Measurements from ENCODE around the gene R3HCC1L.
"Not testable (repeated sequence)": the region's sequence is repeated elsewhere in the genome, so short reads cannot be mapped to it uniquely, and the experiment has no call there.

R3HCC1L gene

GRCh38 chr10:98217801-98218200 lies 83.3 kb downstream of the R3HCC1L start:
- Histone ChIP-seq H3K36me3 (ENCODE audit: control insufficient read depth in 5 of 5, insufficient read depth in 5 of 5, low read length in 5 of 5) (peaks cover 0 to 3% (median 0%) of the 10 kb centered on the region in 5 donors), H3K27ac (ENCODE audit: low read depth, low read length) (no peak overlapping the region), H3K9me3 (ENCODE audit: control insufficient read depth in 5 of 5, low read length in 5 of 5) (peaks cover 0 to 22% (median 15%) of the 10 kb centered on the region in 5 donors), H3K27me3 (ENCODE audit: control insufficient read depth in 5 of 5, insufficient read depth in 4 of 5, low read length in 5 of 5) (no peaks in the 10 kb centered on the region), H3K4me3 (ENCODE audit: low read depth in 1 of 5, low read length in 5 of 5) (no peak overlapping the region), H3K4me1 (ENCODE audit: control insufficient read depth in 5 of 5, insufficient read depth in 5 of 5, low read length in 5 of 5) (no peaks in the 10 kb centered on the region), H3K9ac (ENCODE audit: low read length in 5 of 5) (no peak overlapping the region)

- no peak overlapping the region for H3K4me3 ChIP-seq (ENCODE audit: low read depth in 1 of 5, low read length in 5 of 5)
- H3K9ac ChIP-seq (ENCODE audit: low read length in 5 of 5) = no peak overlapping the region
- H3K36me3 ChIP-seq (ENCODE audit: control insufficient read depth in 5 of 5, insufficient read depth in 5 of 5, low read length in 5 of 5) = peaks cover 0 to 10% (median 0%) of the 10 kb centered on the region in 5 donors
- H3K27me3 ChIP-seq (ENCODE audit: control insufficient read depth in 5 of 5, insufficient read depth in 4 of 5, low read length in 5 of 5) = no peaks in the 10 kb centered on the region
- peaks cover 0 to 11% (median 0%) of the 10 kb centered on the region in 5 donors for H3K4me1 ChIP-seq (ENCODE audit: control insufficient read depth in 5 of 5, insufficient read depth in 5 of 5, low read length in 5 of 5)
- H3K9me3 ChIP-seq (ENCODE audit: control insufficient read depth in 5 of 5, low read length in 5 of 5) = peaks cover 0 to 15% (median 14%) of the 10 kb centered on the region in 5 donors
- H3K27ac ChIP-seq (ENCODE audit: low read depth, low read length) = no peak overlapping the region
Observed at GRCh38 chr10:98223874-98224273, 89.4 kb downstream of the R3HCC1L start.

GRCh38 chr10:98224509-98224908 lies 90.1 kb downstream of the R3HCC1L start:
- H3K4me3 ChIP-seq (ENCODE audit: low read depth in 1 of 5, low read length in 5 of 5) = no peak overlapping the region
- H3K9me3 ChIP-seq (ENCODE audit: control insufficient read depth in 5 of 5, low read length in 5 of 5) = peaks cover 0 to 9% (median 9%) of the 10 kb centered on the region in 5 donors
- no peak overlapping the region for H3K27ac ChIP-seq (ENCODE audit: low read depth, low read length)
- peaks cover 0 to 7% (median 0%) of the 10 kb centered on the region in 5 donors for H3K36me3 ChIP-seq (ENCODE audit: control insufficient read depth in 5 of 5, insufficient read depth in 5 of 5, low read length in 5 of 5)
- H3K9ac ChIP-seq (ENCODE audit: low read length in 5 of 5) = no peak overlapping the region
- H3K4me1 ChIP-seq (ENCODE audit: control insufficient read depth in 5 of 5, insufficient read depth in 5 of 5, low read length in 5 of 5) = peaks cover 0 to 11% (median 0%) of the 10 kb centered on the region in 5 donors
- H3K27me3 ChIP-seq (ENCODE audit: control insufficient read depth in 5 of 5, insufficient read depth in 4 of 5, low read length in 5 of 5) = no peaks in the 10 kb centered on the region

GRCh38 chr10:98224996-98225395 lies 90.5 kb downstream of the R3HCC1L start:
- peaks cover 0 to 7% (median 5%) of the 10 kb centered on the region in 5 donors for H3K9me3 ChIP-seq (ENCODE audit: control insufficient read depth in 5 of 5, low read length in 5 of 5)
- H3K36me3 ChIP-seq (ENCODE audit: control insufficient read depth in 5 of 5, insufficient read depth in 5 of 5, low read length in 5 of 5) = peaks cover 0 to 7% (median 0%) of the 10 kb centered on the region in 5 donors
- H3K27me3 ChIP-seq (ENCODE audit: control insufficient read depth in 5 of 5, insufficient read depth in 4 of 5, low read length in 5 of 5) = no peaks in the 10 kb centered on the region
- H3K9ac ChIP-seq (ENCODE audit: low read length in 5 of 5) = no peak overlapping the region
- H3K4me1 ChIP-seq (ENCODE audit: control insufficient read depth in 5 of 5, insufficient read depth in 5 of 5, low read length in 5 of 5) = peaks cover 0 to 11% (median 0%) of the 10 kb centered on the region in 5 donors
- no peak overlapping the region for H3K4me3 ChIP-seq (ENCODE audit: low read depth in 1 of 5, low read length in 5 of 5)
- H3K27ac ChIP-seq (ENCODE audit: low read depth, low read length) = no peak overlapping the region

GRCh38 chr10:98226508-98227144 lies 92.2 kb downstream of the R3HCC1L start:
- H3K4me1 ChIP-seq (ENCODE audit: control insufficient read depth in 5 of 5, insufficient read depth in 5 of 5, low read length in 5 of 5) = peaks cover 0 to 11% (median 0%) of the 10 kb centered on the region in 5 donors
- H3K4me3 ChIP-seq (ENCODE audit: low read depth in 1 of 5, low read length in 5 of 5) = no peak overlapping the region
- no peaks in the 10 kb centered on the region for H3K27me3 ChIP-seq (ENCODE audit: control insufficient read depth in 5 of 5, insufficient read depth in 4 of 5, low read length in 5 of 5)
- peaks cover 0 to 7% (median 5%) of the 10 kb centered on the region in 5 donors for H3K9me3 ChIP-seq (ENCODE audit: control insufficient read depth in 5 of 5, low read length in 5 of 5)
- H3K27ac ChIP-seq (ENCODE audit: low read depth, low read length) = no peak overlapping the region
- H3K36me3 ChIP-seq (ENCODE audit: control insufficient read depth in 5 of 5, insufficient read depth in 5 of 5, low read length in 5 of 5) = peaks cover 0 to 13% (median 0%) of the 10 kb centered on the region in 5 donors
- no peak overlapping the region for H3K9ac ChIP-seq (ENCODE audit: low read length in 5 of 5)

- peaks cover 0 to 15% (median 2%) of the 10 kb centered on the region in 5 donors for H3K36me3 ChIP-seq (ENCODE audit: control insufficient read depth in 5 of 5, insufficient read depth in 5 of 5, low read length in 5 of 5)
- peaks cover 0 to 11% (median 0%) of the 10 kb centered on the region in 5 donors for H3K4me1 ChIP-seq (ENCODE audit: control insufficient read depth in 5 of 5, insufficient read depth in 5 of 5, low read length in 5 of 5)
- not testable (repeated sequence) for H3K27ac ChIP-seq (ENCODE audit: low read depth, low read length); H3K9me3 ChIP-seq (ENCODE audit: control insufficient read depth in 5 of 5, low read length in 5 of 5); H3K9ac ChIP-seq (ENCODE audit: low read length in 5 of 5); H3K27me3 ChIP-seq (ENCODE audit: control insufficient read depth in 5 of 5, insufficient read depth in 4 of 5, low read length in 5 of 5); H3K4me3 ChIP-seq (ENCODE audit: low read depth in 1 of 5, low read length in 5 of 5)
Observed at GRCh38 chr10:98227713-98228112, 93.3 kb downstream of the R3HCC1L start.

- H3K9ac ChIP-seq (ENCODE audit: low read length in 5 of 5); H3K27me3 ChIP-seq (ENCODE audit: control insufficient read depth in 5 of 5, insufficient read depth in 4 of 5, low read length in 5 of 5); H3K4me3 ChIP-seq (ENCODE audit: low read depth in 1 of 5, low read length in 5 of 5); H3K27ac ChIP-seq (ENCODE audit: low read depth, low read length); H3K9me3 ChIP-seq (ENCODE audit: control insufficient read depth in 5 of 5, low read length in 5 of 5): not testable (repeated sequence)
- Histone ChIP-seq H3K4me1 (ENCODE audit: control insufficient read depth in 5 of 5, insufficient read depth in 5 of 5, low read length in 5 of 5) (peaks cover 0 to 11% (median 0%) of the 10 kb centered on the region in 5 donors), H3K36me3 (ENCODE audit: control insufficient read depth in 5 of 5, insufficient read depth in 5 of 5, low read length in 5 of 5) (peaks cover 0 to 15% (median 2%) of the 10 kb centered on the region in 5 donors)
Observed at GRCh38 chr10:98228266-98228665, 93.8 kb downstream of the R3HCC1L start.

- Histone ChIP-seq H3K27ac (ENCODE audit: low read depth, low read length) (no peak overlapping the region), H3K36me3 (ENCODE audit: control insufficient read depth in 5 of 5, insufficient read depth in 5 of 5, low read length in 5 of 5) (peaks cover 8 to 33% (median 20%) of the 10 kb centered on the region in 5 donors), H3K9me3 (ENCODE audit: control insufficient read depth in 5 of 5, low read length in 5 of 5) (peaks cover 0 to 5% (median 3%) of the 10 kb centered on the region in 5 donors), H3K4me3 (ENCODE audit: low read depth in 1 of 5, low read length in 5 of 5) (no peak overlapping the region), H3K4me1 (ENCODE audit: control insufficient read depth in 5 of 5, insufficient read depth in 5 of 5, low read length in 5 of 5) (no peaks in the 10 kb centered on the region), H3K27me3 (ENCODE audit: control insufficient read depth in 5 of 5, insufficient read depth in 4 of 5, low read length in 5 of 5) (no peaks in the 10 kb centered on the region), H3K9ac (ENCODE audit: low read length in 5 of 5) (no peak overlapping the region)
Observed at GRCh38 chr10:98231417-98231816, 97.0 kb downstream of the R3HCC1L start.

- Histone ChIP-seq H3K9me3 (ENCODE audit: control insufficient read depth in 5 of 5, low read length in 5 of 5) (no peaks in the 10 kb centered on the region), H3K27me3 (ENCODE audit: control insufficient read depth in 5 of 5, insufficient read depth in 4 of 5, low read length in 5 of 5) (no peaks in the 10 kb centered on the region), H3K27ac (ENCODE audit: low read depth, low read length) (no peak overlapping the region), H3K4me1 (ENCODE audit: control insufficient read depth in 5 of 5, insufficient read depth in 5 of 5, low read length in 5 of 5) (no peaks in the 10 kb centered on the region), H3K9ac (ENCODE audit: low read length in 5 of 5) (no peak overlapping the region), H3K36me3 (ENCODE audit: control insufficient read depth in 5 of 5, insufficient read depth in 5 of 5, low read length in 5 of 5) (peaks cover 23 to 57% (median 34%) of the 10 kb centered on the region in 5 donors), H3K4me3 (ENCODE audit: low read depth in 1 of 5, low read length in 5 of 5) (no peak overlapping the region)
Observed at GRCh38 chr10:98235846-98236245, 101.4 kb downstream of the R3HCC1L start.

GRCh38 chr10:98236862-98237261 lies 102.4 kb downstream of the R3HCC1L start:
- Histone ChIP-seq H3K27me3 (ENCODE audit: control insufficient read depth in 5 of 5, insufficient read depth in 4 of 5, low read length in 5 of 5) (no peaks in the 10 kb centered on the region), H3K9ac (ENCODE audit: low read length in 5 of 5) (no peak overlapping the region), H3K4me3 (ENCODE audit: low read depth in 1 of 5, low read length in 5 of 5) (no peak overlapping the region), H3K36me3 (ENCODE audit: control insufficient read depth in 5 of 5, insufficient read depth in 5 of 5, low read length in 5 of 5) (peaks cover 21 to 50% (median 34%) of the 10 kb centered on the region in 5 donors), H3K9me3 (ENCODE audit: control insufficient read depth in 5 of 5, low read length in 5 of 5) (no peaks in the 10 kb centered on the region), H3K27ac (ENCODE audit: low read depth, low read length) (no peak overlapping the region), H3K4me1 (ENCODE audit: control insufficient read depth in 5 of 5, insufficient read depth in 5 of 5, low read length in 5 of 5) (no peaks in the 10 kb centered on the region)

Data from subcutaneous abdominal adipose tissue (tissue), 5 donors.